OCI-LY3 (cell line): ENCODE measurements around the gene F12.

Experiments
- EZH2phosphoT487 ChIP-seq: fragments of 200-600 bp; shearing (Covaris generic); IDR thresholded peaks from 2 replicates; pipeline ENCODE4 v1.6.1; 2018; ENCODE audit warnings: antibody characterized with exemption, mixed run types, low read depth
- TF ChIP-seq, protein P1 (sequence below): fragments of 200-600, 300-600 bp; sonication (generic); IDR thresholded peaks from 2 replicates; pipeline ENCODE4 v1.5.1; 2014; ENCODE audit warnings: antibody characterized with exemption, low read length, low read depth

GRCh38 chr5:177392765-177393164, 16.6 kb downstream of the F12 start:
- TF ChIP-seq, protein P1, sequence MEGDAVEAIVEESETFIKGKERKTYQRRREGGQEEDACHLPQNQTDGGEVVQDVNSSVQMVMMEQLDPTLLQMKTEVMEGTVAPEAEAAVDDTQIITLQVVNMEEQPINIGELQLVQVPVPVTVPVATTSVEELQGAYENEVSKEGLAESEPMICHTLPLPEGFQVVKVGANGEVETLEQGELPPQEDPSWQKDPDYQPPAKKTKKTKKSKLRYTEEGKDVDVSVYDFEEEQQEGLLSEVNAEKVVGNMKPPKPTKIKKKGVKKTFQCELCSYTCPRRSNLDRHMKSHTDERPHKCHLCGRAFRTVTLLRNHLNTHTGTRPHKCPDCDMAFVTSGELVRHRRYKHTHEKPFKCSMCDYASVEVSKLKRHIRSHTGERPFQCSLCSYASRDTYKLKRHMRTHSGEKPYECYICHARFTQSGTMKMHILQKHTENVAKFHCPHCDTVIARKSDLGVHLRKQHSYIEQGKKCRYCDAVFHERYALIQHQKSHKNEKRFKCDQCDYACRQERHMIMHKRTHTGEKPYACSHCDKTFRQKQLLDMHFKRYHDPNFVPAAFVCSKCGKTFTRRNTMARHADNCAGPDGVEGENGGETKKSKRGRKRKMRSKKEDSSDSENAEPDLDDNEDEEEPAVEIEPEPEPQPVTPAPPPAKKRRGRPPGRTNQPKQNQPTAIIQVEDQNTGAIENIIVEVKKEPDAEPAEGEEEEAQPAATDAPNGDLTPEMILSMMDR, result no peak
- no peak for TF ChIP-seq EZH2phosphoT487
